Colonic mucosa (tissue), 4 donors: Measurements from ENCODE around the gene MAMLD1. TPM values are rescaled to one million over a fixed set of nuclear protein-coding genes. Genes with fewer than 3 reads are reported as not detected.

Experiments
- DNase-seq: peaks from one replicate; pipeline ENCODE4 v3.0.0-alpha.2; 2020
- H3K27ac ChIP-seq: fragments of 200-600 bp; one replicate; pipeline ENCODE4 v1.8.0; 2021
- H3K27me3 ChIP-seq: fragments of 200-600 bp; one replicate; pipeline ENCODE4 v1.8.0; 2021
- H3K36me3 ChIP-seq: fragments of 200-600 bp; one replicate; pipeline ENCODE4 v1.8.0; 2021
- H3K4me1 ChIP-seq: fragments of 200-600 bp; one replicate; pipeline ENCODE4 v1.8.0; 2021; ENCODE audit warnings: mild to moderate bottlenecking
- H3K4me3 ChIP-seq: fragments of 200-600 bp; one replicate; pipeline ENCODE4 v1.8.0; 2021
- H3K9ac ChIP-seq, 2 donors: one replicate each; pipeline ENCODE4 v1.7.0; 2013; ENCODE audit warnings: control low read depth in 2 of 2, low read depth in 2 of 2, low read length in 2 of 2
- H3K9me3 ChIP-seq: fragments of 200-600 bp; one replicate; pipeline ENCODE4 v1.8.0; 2021
- intact Hi-C: fragments of 100-400 bp; cut with DNase I; formaldehyde crosslinking; loops from one replicate; pipeline ENCODE4 v1.14.1; 2022
- total RNA-seq, 2 donors: library from RNA; stranded (reverse); fragmentation: NEBNext Ultra II Directional in 1 of 2; extraction: Animal tissue kit (Norgen Biotek cat#: 25700) in 1 of 2; gene quantifications; one replicate each; pipeline ENCODE4 v1.2.1, GENCODE V29; 2021
- TF ChIP-seq, protein P1 (sequence below): fragments of 200-600 bp; IDR thresholded peaks from one replicate; pipeline ENCODE4 v1.8.0; 2022; ENCODE audit warnings: antibody characterized with exemption, mild to moderate bottlenecking
- donor health status: healthy.
- donor health status: DM: no; HTN: no; CAD: no.
- donor health status: DM: no; HTN: no; CAD: no.

The MAMLD1 gene
- total RNA-seq, 2 donors from 2014 or later, result 0.49 to 0.93 TPM

DNA sequence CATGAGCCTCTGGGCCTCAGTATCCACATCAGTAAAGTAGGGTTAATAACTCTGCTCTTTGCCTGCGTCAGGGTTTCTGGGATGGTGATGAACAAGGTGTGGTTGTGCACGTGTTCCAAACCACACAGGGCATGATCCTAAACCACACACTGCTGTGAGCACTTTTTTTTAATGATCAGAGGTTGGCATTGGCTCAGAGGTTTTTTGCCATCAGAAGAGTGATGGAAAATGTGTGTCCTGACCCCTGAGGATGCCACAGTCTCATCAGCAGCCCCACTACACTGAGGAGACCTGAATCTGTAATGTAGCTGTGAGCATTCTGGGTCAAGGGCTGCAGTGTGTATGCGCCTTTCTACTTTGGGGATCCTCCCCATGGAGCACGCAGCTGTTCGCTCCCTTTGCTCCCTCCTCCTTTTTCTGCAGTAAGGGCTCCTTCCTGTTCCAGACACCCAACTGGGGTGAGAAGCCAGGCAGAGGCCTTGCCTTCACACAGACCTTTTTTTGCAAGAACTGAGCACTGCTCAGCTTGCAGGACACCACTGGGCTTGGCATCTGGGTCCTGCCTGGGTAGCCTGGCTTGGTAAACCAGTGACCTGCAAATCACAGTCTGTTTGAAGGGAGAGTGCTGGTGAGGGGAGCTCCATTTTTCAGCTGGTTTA is 87.5 kb downstream of the MAMLD1 start:
- no peak overlapping the region for H3K27ac ChIP-seq
- H3K27me3 ChIP-seq, result no peaks in the 10 kb centered on the region
- H3K4me3 ChIP-seq, result no peak overlapping the region
- H3K9ac ChIP-seq, result no peak overlapping the region
- TF ChIP-seq, protein P1, sequence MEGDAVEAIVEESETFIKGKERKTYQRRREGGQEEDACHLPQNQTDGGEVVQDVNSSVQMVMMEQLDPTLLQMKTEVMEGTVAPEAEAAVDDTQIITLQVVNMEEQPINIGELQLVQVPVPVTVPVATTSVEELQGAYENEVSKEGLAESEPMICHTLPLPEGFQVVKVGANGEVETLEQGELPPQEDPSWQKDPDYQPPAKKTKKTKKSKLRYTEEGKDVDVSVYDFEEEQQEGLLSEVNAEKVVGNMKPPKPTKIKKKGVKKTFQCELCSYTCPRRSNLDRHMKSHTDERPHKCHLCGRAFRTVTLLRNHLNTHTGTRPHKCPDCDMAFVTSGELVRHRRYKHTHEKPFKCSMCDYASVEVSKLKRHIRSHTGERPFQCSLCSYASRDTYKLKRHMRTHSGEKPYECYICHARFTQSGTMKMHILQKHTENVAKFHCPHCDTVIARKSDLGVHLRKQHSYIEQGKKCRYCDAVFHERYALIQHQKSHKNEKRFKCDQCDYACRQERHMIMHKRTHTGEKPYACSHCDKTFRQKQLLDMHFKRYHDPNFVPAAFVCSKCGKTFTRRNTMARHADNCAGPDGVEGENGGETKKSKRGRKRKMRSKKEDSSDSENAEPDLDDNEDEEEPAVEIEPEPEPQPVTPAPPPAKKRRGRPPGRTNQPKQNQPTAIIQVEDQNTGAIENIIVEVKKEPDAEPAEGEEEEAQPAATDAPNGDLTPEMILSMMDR, result no peak
- no peaks in the 10 kb centered on the region for H3K36me3 ChIP-seq
- no peaks in the 10 kb centered on the region for H3K9me3 ChIP-seq
- no peaks in the 10 kb centered on the region for H3K4me1 ChIP-seq
- intact Hi-C loops, result no loop called here
- DNase-seq, result no peak

DNA sequence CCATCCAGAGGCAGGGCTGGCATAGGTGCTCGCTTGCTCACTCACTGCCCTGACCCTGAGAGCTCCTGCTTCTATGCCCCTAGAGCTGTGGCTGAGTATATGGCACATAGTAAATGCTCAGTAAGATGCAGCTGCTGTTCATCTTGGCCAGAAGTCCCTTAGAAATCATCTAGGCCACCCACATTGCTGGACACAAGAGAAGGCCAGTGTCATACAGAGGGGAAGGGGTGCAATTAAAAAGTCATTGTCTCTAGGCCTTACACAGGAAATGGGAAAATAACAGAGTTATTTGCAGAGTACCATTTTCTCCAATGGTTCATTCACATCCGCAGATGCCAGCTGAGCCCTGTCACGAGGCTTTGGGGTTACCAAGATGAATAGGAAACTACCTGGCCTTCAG is 88.8 kb downstream of the MAMLD1 start:
- Histone ChIP-seq H3K9ac (no peak overlapping the region), H3K36me3 (no peaks in the 10 kb centered on the region), H3K4me3 (no peak overlapping the region), H3K4me1 (no peaks in the 10 kb centered on the region), H3K27me3 (no peaks in the 10 kb centered on the region), H3K27ac (no peak overlapping the region), H3K9me3 (no peaks in the 10 kb centered on the region)
- intact Hi-C loops, result no loop called here
- TF ChIP-seq, protein P1, result no peak
- no peak for DNase-seq

DNA sequence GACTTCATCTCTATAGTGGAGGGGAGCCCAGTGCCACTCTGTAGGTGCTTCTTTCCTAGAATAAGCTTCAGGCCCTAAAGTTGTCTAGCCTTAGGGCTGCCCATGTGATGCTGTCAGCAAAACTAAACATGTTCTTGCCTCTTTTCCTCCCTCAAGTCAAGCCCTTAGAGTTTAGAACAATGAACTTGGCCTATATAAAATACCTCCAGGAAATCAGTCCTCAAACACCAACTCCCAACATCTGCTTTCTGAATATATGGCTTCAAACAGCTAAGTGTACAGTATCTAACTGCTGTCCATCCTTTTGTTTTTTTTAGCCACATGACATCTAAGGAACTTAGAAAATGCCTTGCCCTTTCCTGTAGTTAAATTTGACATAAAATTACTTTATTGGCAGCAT is 91.0 kb downstream of the MAMLD1 start:
- H3K9ac ChIP-seq, result no peak overlapping the region
- H3K27ac ChIP-seq, result no peak overlapping the region
- H3K9me3 ChIP-seq, result no peaks in the 10 kb centered on the region
- TF ChIP-seq, protein P1, result no peak
- DNase-seq, result no peak
- no peaks in the 10 kb centered on the region for H3K27me3 ChIP-seq
- H3K4me1 ChIP-seq, result no peaks in the 10 kb centered on the region
- intact Hi-C loops, result no loop called here
- no peaks in the 10 kb centered on the region for H3K36me3 ChIP-seq
- no peak overlapping the region for H3K4me3 ChIP-seq

DNA sequence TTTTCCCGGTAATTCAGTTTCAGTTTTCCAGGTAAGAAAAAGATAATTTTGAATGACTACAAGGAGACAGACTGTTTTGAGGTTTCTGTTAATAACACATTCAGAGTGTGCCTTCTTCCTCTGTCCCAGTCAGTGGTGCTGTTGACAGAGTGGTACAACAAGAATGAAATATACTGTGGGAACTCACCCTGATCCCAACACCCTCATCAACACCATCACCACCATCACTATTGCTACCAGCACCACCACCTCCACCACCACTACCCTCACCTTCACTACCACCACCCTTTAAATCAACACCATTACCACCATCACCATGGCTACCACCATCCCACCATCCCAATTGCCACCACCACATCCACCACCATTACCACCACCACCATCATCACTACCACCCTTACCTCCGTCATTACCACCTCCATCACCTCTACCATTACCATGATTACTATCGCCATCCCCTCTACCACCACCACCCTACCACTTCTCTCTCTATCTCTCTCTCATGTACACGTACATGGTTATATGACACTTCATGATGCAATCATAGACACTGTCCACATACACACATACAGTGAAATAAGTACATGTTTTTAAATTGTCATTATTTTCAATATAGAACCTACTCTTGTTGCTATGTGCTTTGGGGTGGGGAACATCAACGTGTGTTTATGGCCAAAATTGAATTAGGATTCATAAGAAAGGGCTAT is 91.5 kb downstream of the MAMLD1 start:
- H3K9me3 ChIP-seq, result no peaks in the 10 kb centered on the region
- intact Hi-C loops, result no loop called here
- no peaks in the 10 kb centered on the region for H3K27me3 ChIP-seq
- no peak overlapping the region for H3K27ac ChIP-seq
- TF ChIP-seq, protein P1, result no peak
- no peaks in the 10 kb centered on the region for H3K36me3 ChIP-seq
- H3K4me3 ChIP-seq, result no peak overlapping the region
- H3K4me1 ChIP-seq, result no peaks in the 10 kb centered on the region
- no peak overlapping the region for H3K9ac ChIP-seq
- DNase-seq, result no peak

DNA sequence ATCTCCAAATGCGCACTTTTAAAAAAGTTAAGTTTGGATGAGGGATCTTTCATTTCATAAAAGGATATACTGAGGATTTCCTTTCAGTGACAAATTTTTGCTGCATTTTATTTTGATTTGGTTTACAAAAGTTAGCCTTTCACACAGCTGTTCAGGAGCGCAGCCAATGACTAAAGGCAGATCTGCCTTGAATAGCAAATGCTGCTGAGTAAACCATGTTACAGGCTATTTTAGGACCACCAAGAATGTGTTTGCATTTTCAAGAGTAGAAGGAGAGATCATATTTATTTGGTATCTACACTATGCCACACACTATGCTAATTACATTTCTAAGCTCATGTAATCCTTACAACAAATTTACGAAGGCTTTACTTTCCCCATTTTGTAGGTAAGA is 92.1 kb downstream of the MAMLD1 start:
- TF ChIP-seq, protein P1, result no peak
- no peak overlapping the region for H3K9ac ChIP-seq
- intact Hi-C loops, result no loop called here
- no peak overlapping the region for H3K27ac ChIP-seq
- H3K27me3 ChIP-seq, result no peaks in the 10 kb centered on the region
- no peaks in the 10 kb centered on the region for H3K36me3 ChIP-seq
- H3K4me1 ChIP-seq, result no peaks in the 10 kb centered on the region
- H3K9me3 ChIP-seq, result no peaks in the 10 kb centered on the region
- DNase-seq, result no peak
- H3K4me3 ChIP-seq, result no peak overlapping the region
